ENCODE results near the gene ORAI2. TPM values are rescaled to one million over a fixed set of nuclear protein-coding genes. Genes with fewer than 3 reads are reported as not detected.
A peak's percentile ranks its signal among the peaks of the same experiment; 100 is the strongest.

Gene ORAI2
- total and polyA plus RNA-seq, 7 experiments from 2014 or later: 19.9 to 72.6 (median 28.5) TPM

GRCh38 chr7:102415685-102416225, 17.6 kb upstream of the ORAI2 start:
- peak overlapping the region; percentile 46 for H3K4me3 ChIP-seq (ENCODE audit: low read length)
- H3K4me1 ChIP-seq (ENCODE audit: control insufficient read depth in 2 of 2, insufficient read depth in 2 of 2, low read length in 2 of 2): peaks cover 39 to 48% of the 10 kb centered on the region in 2 donors
- ATAC-seq (peak; percentile 74), DNase-seq (peak in 8 of 9 donors; percentile 42 to 66 (median 60))
- POLR2A ChIA-PET: interaction anchor here (0.7 to 25.3 kb wide), 11 partner anchors 14 to 49 kb away, joined by 3 to 510 read pairs (median 6); partner anchors contain the start of genes ALKBH4, LRWD1, ORAI2 and PRKRIP1
- H3K27me3 Mint-ChIP-seq: no peaks in the 10 kb centered on the region
- peaks cover 0 to 45% (median 20%) of the 10 kb centered on the region in 5 donors for H3K36me3 Mint-ChIP-seq
- H3K27ac Mint-ChIP-seq: peak overlapping the region; percentile 91 to 98 (median 96)
- H3K27me3 ChIP-seq (ENCODE audit: control insufficient read depth in 2 of 2, insufficient read depth in 2 of 2, low read length in 2 of 2): no peaks in the 10 kb centered on the region
- no peaks in the 10 kb centered on the region for H3K9me3 ChIP-seq (ENCODE audit: control insufficient read depth in 2 of 3, low read length in 3 of 3)
- peak overlapping the region; percentile 82 to 89 (median 84) for H3K4me3 Mint-ChIP-seq
- H3K36me3 ChIP-seq (ENCODE audit: control insufficient read depth in 2 of 3, insufficient read depth in 3 of 3, low read length in 3 of 3): peaks cover 0 to 12% (median 0%) of the 10 kb centered on the region in 3 experiments
- H3K4me1 Mint-ChIP-seq: peaks cover 48 to 78% (median 61%) of the 10 kb centered on the region in 7 donors
- CTCF ChIA-PET: interaction anchor here (1.4 to 5.9 kb wide), 8 partner anchors 10 to 51 kb away, joined by 4 to 44 read pairs (median 14); partner anchors contain the start of genes ALKBH4, LRWD1 and ORAI2
- no peaks in the 10 kb centered on the region for H3K9me3 Mint-ChIP-seq
- intact Hi-C loops (cut with micrococcal nuclease): loop anchor here (1.0 kb wide), 2 partner anchors 11 to 19 kb away; partner anchors contain the start of gene PRKRIP1 (in 1 of the 2)
- peak overlapping the region; percentile 64 for H3K27ac ChIP-seq (ENCODE audit: low read depth, low read length)

GRCh38 chr7:102416406-102416805, 17.0 kb upstream of the ORAI2 start:
- ChIA-PET POLR2A (interaction anchor here (1.5 to 25.3 kb wide), 7 partner anchors 14 to 49 kb away, joined by 4 to 510 read pairs (median 8); partner anchors contain the start of genes ALKBH4, LRWD1, ORAI2 and PRKRIP1), CTCF (interaction anchor here (1.4 to 5.9 kb wide), 8 partner anchors 10 to 50 kb away, joined by 4 to 44 read pairs (median 14); partner anchors contain the start of genes ALKBH4, LRWD1 and ORAI2)
- Histone ChIP-seq H3K4me1 (ENCODE audit: control insufficient read depth in 2 of 2, insufficient read depth in 2 of 2, low read length in 2 of 2) (peaks cover 39 to 55% of the 10 kb centered on the region in 2 donors), H3K27me3 (ENCODE audit: control insufficient read depth in 2 of 2, insufficient read depth in 2 of 2, low read length in 2 of 2) (no peaks in the 10 kb centered on the region), H3K9me3 (ENCODE audit: control insufficient read depth in 2 of 3, low read length in 3 of 3) (no peaks in the 10 kb centered on the region), H3K27ac (ENCODE audit: low read depth, low read length) (peak overlapping the region; percentile 64), H3K4me3 (ENCODE audit: low read length) (peak overlapping the region; percentile 46), H3K36me3 (ENCODE audit: control insufficient read depth in 2 of 3, insufficient read depth in 3 of 3, low read length in 3 of 3) (peaks cover 0 to 5% (median 0%) of the 10 kb centered on the region in 3 experiments)
- peaks cover 0 to 46% (median 23%) of the 10 kb centered on the region in 5 donors for H3K36me3 Mint-ChIP-seq
- no peak for DNase-seq
- peaks cover 53 to 84% (median 66%) of the 10 kb centered on the region in 7 donors for H3K4me1 Mint-ChIP-seq
- no peaks in the 10 kb centered on the region for H3K9me3 Mint-ChIP-seq
- no peak for ATAC-seq
- intact Hi-C loops (cut with micrococcal nuclease): no loop called here
- peak overlapping the region; percentile 82 to 89 (median 84) for H3K4me3 Mint-ChIP-seq
- H3K27me3 Mint-ChIP-seq: no peaks in the 10 kb centered on the region
- peak overlapping the region; percentile 91 to 98 (median 96) for H3K27ac Mint-ChIP-seq

- CTCF ChIA-PET: interaction anchor here (1.3 to 5.9 kb wide), 3 partner anchors 9 to 33 kb away, joined by 4 to 44 read pairs (median 28); no protein-coding TSS in a partner anchor
- H3K27me3 ChIP-seq (ENCODE audit: control insufficient read depth in 2 of 2, insufficient read depth in 2 of 2, low read length in 2 of 2): no peaks in the 10 kb centered on the region
- POLR2A ChIA-PET: interaction anchor here (0.7 to 25.3 kb wide), 4 partner anchors 16 to 38 kb away, joined by 3 to 510 read pairs (median 10); partner anchors contain the start of genes ORAI2 and PRKRIP1
- intact Hi-C loops (cut with micrococcal nuclease): no loop called here
- H3K9me3 ChIP-seq (ENCODE audit: control insufficient read depth in 2 of 3, low read length in 3 of 3): no peaks in the 10 kb centered on the region
- ATAC-seq (peak; percentile 69), DNase-seq (peak in 7 of 9 donors; percentile 39 to 61 (median 48))
- H3K27ac ChIP-seq (ENCODE audit: low read depth, low read length): peak overlapping the region; percentile 64
- H3K4me3 Mint-ChIP-seq: peak overlapping the region; percentile 53 to 85 (median 76)
- H3K27me3 Mint-ChIP-seq: no peaks in the 10 kb centered on the region
- no peaks in the 10 kb centered on the region for H3K9me3 Mint-ChIP-seq
- peaks cover 53 to 89% (median 69%) of the 10 kb centered on the region in 7 donors for H3K4me1 Mint-ChIP-seq
- peaks cover 0 to 3% (median 0%) of the 10 kb centered on the region in 3 experiments for H3K36me3 ChIP-seq (ENCODE audit: control insufficient read depth in 2 of 3, insufficient read depth in 3 of 3, low read length in 3 of 3)
- peaks cover 0 to 43% (median 18%) of the 10 kb centered on the region in 5 donors for H3K36me3 Mint-ChIP-seq
- H3K4me3 ChIP-seq (ENCODE audit: low read length): no peak overlapping the region
- peak overlapping the region; percentile 91 to 98 (median 96) for H3K27ac Mint-ChIP-seq
- peaks cover 39 to 59% of the 10 kb centered on the region in 2 donors for H3K4me1 ChIP-seq (ENCODE audit: control insufficient read depth in 2 of 2, insufficient read depth in 2 of 2, low read length in 2 of 2)
These were observed 16.3 kb upstream of the ORAI2 start for GRCh38 chr7:102417105-102417504.

GRCh38 chr7:102418592-102418991, 14.8 kb upstream of the ORAI2 start:
- H3K27ac Mint-ChIP-seq: peak overlapping the region; percentile 69 to 98 (median 96)
- CTCF ChIA-PET: interaction anchor here (0.5 to 1.5 kb wide), 3 partner anchors 11 to 32 kb away, joined by 3 to 4 read pairs (median 3); no protein-coding TSS in a partner anchor
- Histone ChIP-seq H3K4me1 (ENCODE audit: control insufficient read depth in 2 of 2, insufficient read depth in 2 of 2, low read length in 2 of 2) (peaks cover 39 to 54% of the 10 kb centered on the region in 2 donors), H3K27me3 (ENCODE audit: control insufficient read depth in 2 of 2, insufficient read depth in 2 of 2, low read length in 2 of 2) (no peaks in the 10 kb centered on the region), H3K9me3 (ENCODE audit: control insufficient read depth in 2 of 3, low read length in 3 of 3) (no peaks in the 10 kb centered on the region), H3K4me3 (ENCODE audit: low read length) (no peak overlapping the region), H3K27ac (ENCODE audit: low read depth, low read length) (peak overlapping the region; percentile 37), H3K36me3 (ENCODE audit: control insufficient read depth in 2 of 3, insufficient read depth in 3 of 3, low read length in 3 of 3) (peaks cover 0 to 3% (median 0%) of the 10 kb centered on the region in 3 experiments)
- no peaks in the 10 kb centered on the region for H3K27me3 Mint-ChIP-seq
- ATAC-seq (no peak), DNase-seq (no peak)
- H3K36me3 Mint-ChIP-seq: peaks cover 0 to 43% (median 18%) of the 10 kb centered on the region in 5 donors
- H3K9me3 Mint-ChIP-seq: no peaks in the 10 kb centered on the region
- POLR2A ChIA-PET: interaction anchor here (0.8 to 25.3 kb wide), 2 partner anchors 14 to 32 kb away, joined by 3 to 510 read pairs; partner anchors contain the start of gene ORAI2
- intact Hi-C loops (cut with micrococcal nuclease): no loop called here
- peak overlapping the region in 3 of 10 donors; percentile 3 to 38 (median 27) for H3K4me3 Mint-ChIP-seq
- H3K4me1 Mint-ChIP-seq: peaks cover 53 to 84% (median 61%) of the 10 kb centered on the region in 7 donors

GRCh38 chr7:102421706-102422240, 11.6 kb upstream of the ORAI2 start:
- intact Hi-C loops (cut with micrococcal nuclease): no loop called here
- peaks cover 64 to 83% (median 69%) of the 10 kb centered on the region in 7 donors for H3K4me1 Mint-ChIP-seq

GRCh38 chr7:102424129-102424551, 9.2 kb upstream of the ORAI2 start:
- Histone ChIP-seq H3K36me3 (ENCODE audit: control insufficient read depth in 2 of 3, insufficient read depth in 3 of 3, low read length in 3 of 3) (peaks cover 0 to 11% (median 0%) of the 10 kb centered on the region in 3 experiments), H3K4me1 (ENCODE audit: control insufficient read depth in 2 of 2, insufficient read depth in 2 of 2, low read length in 2 of 2) (peaks cover 35 to 67% of the 10 kb centered on the region in 2 donors), H3K4me3 (ENCODE audit: low read length) (no peak overlapping the region), H3K9me3 (ENCODE audit: control insufficient read depth in 2 of 3, low read length in 3 of 3) (no peaks in the 10 kb centered on the region), H3K27ac (ENCODE audit: low read depth, low read length) (peak overlapping the region; percentile 96), H3K27me3 (ENCODE audit: control insufficient read depth in 2 of 2, insufficient read depth in 2 of 2, low read length in 2 of 2) (no peaks in the 10 kb centered on the region)
- Mint-ChIP-seq H3K36me3 (peaks cover 0 to 37% (median 15%) of the 10 kb centered on the region in 5 donors), H3K4me3 (peak overlapping the region in 8 of 10 donors; percentile 43 to 96 (median 86)), H3K4me1 (peaks cover 55 to 85% (median 63%) of the 10 kb centered on the region in 7 donors), H3K27ac (peak overlapping the region; percentile 94 to 100 (median 100)), H3K27me3 (no peaks in the 10 kb centered on the region), H3K9me3 (no peaks in the 10 kb centered on the region)
- ATAC-seq: no peak
- POLR2A ChIA-PET: interaction anchor here (2.5 to 25.3 kb wide), 4 partner anchors 9 to 41 kb away, joined by 17 to 510 read pairs (median 269); partner anchors contain the start of genes ALKBH4, LRWD1, ORAI2 and PRKRIP1
- intact Hi-C loops (cut with micrococcal nuclease): no loop called here
- DNase-seq: no peak
- CTCF ChIA-PET: no interaction called here

More at GRCh38 chr7:102421706-102422240, 11.6 kb upstream of the ORAI2 start:
- H3K27me3 Mint-ChIP-seq: no peaks in the 10 kb centered on the region
- no peaks in the 10 kb centered on the region for H3K9me3 Mint-ChIP-seq
- POLR2A ChIA-PET: interaction anchor here (0.6 to 25.3 kb wide), 2 partner anchors 11 to 22 kb away, joined by 3 to 510 read pairs; partner anchors contain the start of gene ORAI2
- Histone ChIP-seq H3K9me3 (ENCODE audit: control insufficient read depth in 2 of 3, low read length in 3 of 3) (no peaks in the 10 kb centered on the region), H3K27me3 (ENCODE audit: control insufficient read depth in 2 of 2, insufficient read depth in 2 of 2, low read length in 2 of 2) (no peaks in the 10 kb centered on the region), H3K36me3 (ENCODE audit: control insufficient read depth in 2 of 3, insufficient read depth in 3 of 3, low read length in 3 of 3) (peaks cover 0 to 11% (median 0%) of the 10 kb centered on the region in 3 experiments), H3K27ac (ENCODE audit: low read depth, low read length) (no peak overlapping the region), H3K4me1 (ENCODE audit: control insufficient read depth in 2 of 2, insufficient read depth in 2 of 2, low read length in 2 of 2) (peaks cover 37 to 63% of the 10 kb centered on the region in 2 donors), H3K4me3 (ENCODE audit: low read length) (no peak overlapping the region)
- ATAC-seq (no peak), DNase-seq (no peak)
- CTCF ChIA-PET: interaction anchor here (0.6 kb wide), 1 partner anchor 1569 kb away, joined by 5 read pairs; the partner anchor contains the start of gene SLC12A9
- H3K4me3 Mint-ChIP-seq: peak overlapping the region in 3 of 10 donors; percentile 10 to 33 (median 25)
- H3K36me3 Mint-ChIP-seq: peaks cover 0 to 42% (median 20%) of the 10 kb centered on the region in 5 donors
- H3K27ac Mint-ChIP-seq: peak overlapping the region in 7 of 9 donors; percentile 25 to 96 (median 51)
